Bronchial smooth muscle cell (primary cell): ENCODE data around the gene NKX1-1. TPM values are rescaled to one million over a fixed set of nuclear protein-coding genes. Genes with fewer than 3 reads are reported as not detected.

Experiments used
- total RNA-seq: library from RNA; depleted of rRNA; stranded (reverse); fragments of >200 nt; gene quantifications from 2 replicates; pipeline ENCODE4 v1.2.1, GENCODE V29; 2014

NKX1-1 gene
- not detected in 2 replicates for total RNA-seq

DNA sequence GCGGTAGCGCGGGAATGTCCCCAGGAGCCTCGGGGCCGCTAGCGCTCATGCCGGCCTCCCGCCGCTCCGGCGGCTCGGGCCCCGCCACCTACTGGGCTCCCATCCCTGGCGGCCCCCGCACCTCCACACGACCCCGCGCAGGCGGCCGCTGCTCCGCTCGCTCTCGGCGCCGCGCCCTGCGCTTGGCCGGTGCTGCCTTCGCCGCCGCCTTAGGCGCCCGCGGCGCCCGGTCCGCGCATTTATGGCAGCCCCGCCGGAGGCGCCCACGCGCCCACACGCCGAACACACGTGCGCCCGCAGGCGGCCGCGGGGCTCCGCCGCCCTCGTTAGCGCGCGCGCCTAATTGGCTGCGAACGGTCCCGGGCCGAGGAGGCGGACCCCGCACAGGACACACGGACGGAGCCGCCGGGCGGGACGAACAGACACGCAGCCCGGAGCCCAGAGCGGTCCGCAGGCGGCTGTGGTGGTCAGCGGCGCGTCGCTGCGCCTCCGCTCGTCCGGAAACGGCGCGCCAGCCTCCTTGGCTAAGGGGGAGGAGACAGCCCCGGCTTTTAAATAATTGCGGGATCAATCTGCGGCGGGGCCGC, at the start of gene NKX1-1:
TSS of gene NKX1-1 (minus strand) at position 49 of the 587 bp plus-strand sequence. CDS start at position 49, 0 bp downstream.

Other genes starting within 250 kb of the NKX1-1 start
- gene SPON2, start 233.9 kb downstream of the NKX1-1 start, total RNA-seq, result 573 and 703 TPM in 2 replicates
- 212 and 250 TPM in 2 replicates for gene CTBP1, start 157.3 kb downstream of the NKX1-1 start, total RNA-seq
- gene MAEA, start 116.6 kb downstream of the NKX1-1 start, total RNA-seq, result 62.9 and 80.3 TPM in 2 replicates
- 5.5 and 6.9 TPM in 2 replicates for gene UVSSA, start 59.2 kb downstream of the NKX1-1 start, total RNA-seq